Erythroblast (primary cell): ENCODE results near the gene PRKCE.

Source experiments
- GATA1 ChIP-seq: IDR thresholded peaks from 2 replicates; pipeline ENCODE4 v1.6.1; 2011; ENCODE audit warnings: low read depth, mild to moderate bottlenecking, control low read depth, low read length, moderate library complexity
- POLR2A ChIP-seq: IDR thresholded peaks from 2 replicates; pipeline ENCODE4 v1.6.1; 2011; ENCODE audit warnings: mild to moderate bottlenecking, low read length

DNA sequence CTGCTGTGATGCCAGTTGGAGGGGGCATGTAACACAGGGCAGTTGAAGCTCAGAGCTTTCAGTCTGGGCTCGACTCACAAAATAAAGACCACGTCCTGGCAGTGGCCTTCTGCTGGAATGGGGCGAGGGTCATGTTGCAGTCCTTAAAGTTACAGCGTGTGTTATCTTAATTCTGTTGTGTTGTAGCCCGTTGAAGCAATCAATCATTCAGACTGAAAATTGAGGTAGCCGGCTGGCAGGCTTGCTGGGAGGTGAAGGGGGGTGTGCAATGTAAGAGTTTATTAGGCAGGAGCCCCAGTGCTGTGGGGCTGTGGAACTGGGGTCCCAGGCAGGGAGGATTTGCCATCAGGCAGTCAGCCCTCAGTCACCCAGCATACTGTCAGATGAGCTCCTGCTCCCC, 508.9 kb downstream of the PRKCE start:
- TF ChIP-seq POLR2A (no peak), GATA1 (no peak)
